ENCODE data around the gene AMOTL1. TPM values are rescaled to one million over a fixed set of nuclear protein-coding genes. Genes with fewer than 3 reads are reported as not detected.

AMOTL1 gene
- total and polyA plus RNA-seq, 2 donors (not counting 3 experiments of a cell fraction or from before 2014, with no cell fraction given) = 12.5 to 37.8 TPM

GRCh38 chr11:94754335-94754734, 13.8 kb upstream of the AMOTL1 start:
- dilution Hi-C loops (cut with MboI; ENCODE audit: extremely low pct_ligation_motif_present, low sequenced_read_pairs) = no loop called here
- TF ChIP-seq MAX (IDR thresholded peaks at IDR 0.05; ENCODE audit: insufficient read depth, insufficient read length) (no peak), FOS (IDR thresholded peaks at IDR 0.05; ENCODE audit: borderline replicate concordance, insufficient read depth, low read length) (no peak), MYC (IDR thresholded peaks at IDR 0.05; ENCODE audit: low read depth, low read length) (no peak), POLR2AphosphoS5 (IDR thresholded peaks at IDR 0.05; ENCODE audit: insufficient read depth, low read depth, low read length) (no peak), EZH2 (IDR thresholded peaks at IDR 0.05; ENCODE audit: borderline replicate concordance, low read depth, low read length, severe bottlenecking) (no peak), GATA2 (IDR thresholded peaks at IDR 0.05; ENCODE audit: insufficient read depth, insufficient read length, low read depth, low read length) (no peak), POLR2A (IDR thresholded peaks at IDR 0.05; ENCODE audit: low read depth, low read length) (no peak), CTCF (IDR thresholded peaks at IDR 0.05; ENCODE audit: extremely low read depth in 1 of 2, insufficient read depth in 1 of 2, low read depth in 1 of 2, low read length in 2 of 2) (no peak), JUN (IDR thresholded peaks at IDR 0.05; ENCODE audit: borderline replicate concordance, insufficient read depth, insufficient read length, low read depth) (no peak)
- no peak overlapping the region for H3K4me3 ChIP-seq (replicated peaks in 1 of 3; ENCODE audit: insufficient read depth in 1 of 3, low read depth in 1 of 3, low read length in 3 of 3)
- CTCF ChIA-PET = interaction anchor here (1.5 to 6.4 kb wide), 3 partner anchors 12 to 214 kb away, joined by 4 to 34 read pairs (median 9); no protein-coding TSS in a partner anchor
- no peaks in the 10 kb centered on the region for H3K36me3 ChIP-seq (ENCODE audit: control insufficient read depth in 2 of 2, extremely low read depth in 1 of 2, insufficient read depth in 2 of 2, low read length in 2 of 2)
- no peaks in the 10 kb centered on the region for H4K20me1 ChIP-seq (replicated peaks; ENCODE audit: control insufficient read depth, extremely low read depth, insufficient read depth, low read length)
- no peaks in the 10 kb centered on the region for H3K9me1 ChIP-seq (replicated peaks; ENCODE audit: control insufficient read depth, extremely low read depth, insufficient read depth, low read length)
- intact Hi-C loops (cut with micrococcal nuclease) = no loop called here
- no peaks in the 10 kb centered on the region for H3K27me3 ChIP-seq (ENCODE audit: control insufficient read depth in 2 of 2, insufficient read depth in 2 of 2, low read length in 2 of 2)
- no peak overlapping the region for H3K9ac ChIP-seq (replicated peaks; ENCODE audit: extremely low read depth, insufficient read depth, low read length)
- peaks cover 27% of the 10 kb centered on the region for H3K4me1 ChIP-seq (ENCODE audit: control insufficient read depth, extremely low read depth, insufficient read depth, low read length)
- H3K79me2 ChIP-seq (ENCODE audit: control insufficient read depth, insufficient read depth, low read length) = no peaks in the 10 kb centered on the region
- no peak overlapping the region for H3K27ac ChIP-seq (ENCODE audit: insufficient read depth, low read depth, low read length)
- POLR2A ChIA-PET = interaction anchor here (0.5 kb wide), 1 partner anchor 11 kb away, joined by 12 read pairs; no protein-coding TSS in a partner anchor
- no peak overlapping the region for H2AFZ ChIP-seq (ENCODE audit: low read depth, low read length)
- DNase-seq (ENCODE audit: low read depth, low spot score) (no peak), FAIRE-seq (no peak)
- no peaks in the 10 kb centered on the region for H3K9me3 ChIP-seq (replicated peaks; ENCODE audit: control insufficient read depth, insufficient read depth, low read length)
- H3K4me2 ChIP-seq (ENCODE audit: insufficient read depth, low read length) = no peak overlapping the region
- BruUV-seq (replicated peaks) = no TSS peak

Measured in endothelial cell of umbilical vein (primary cell).